Spleen (tissue), 7 donors: ENCODE data around the gene NUP50.

Experiments used
- POLR2A ChIP-seq, 3 donors: fragments of 450-650 bp; IDR thresholded peaks; one replicate each; pipeline ENCODE4 v1.5.1; 2017; ENCODE audit warnings: antibody characterized with exemption in 3 of 3, mild to moderate bottlenecking in 1 of 3
- TF ChIP-seq, protein P1 (sequence below), 11 experiments: fragments of 200-600 bp in 7 of 11; fragments of 450-650 bp in 4 of 11; sonication (generic) in 4 of 11; IDR thresholded peaks in 8 of 11; conservative IDR thresholded peaks in 3 of 11; 1 replicate in 7 of 11; 2 replicates in 4 of 11; pipeline versions ENCODE4 v1.4.0 to v1.8.0; 2016 to 2021; ENCODE audit warnings: antibody characterized with exemption in 11 of 11, inconsistent platforms in 4 of 11, mild to moderate bottlenecking in 1 of 11
- donor health status: DM: no; HTN: no; CAD: no; lungs with moderate emphysema.
- donor health status: DM: no; HTN: no; CAD: no.
- donor health status: DM: no; HTN: no; CAD: no.

DNA sequence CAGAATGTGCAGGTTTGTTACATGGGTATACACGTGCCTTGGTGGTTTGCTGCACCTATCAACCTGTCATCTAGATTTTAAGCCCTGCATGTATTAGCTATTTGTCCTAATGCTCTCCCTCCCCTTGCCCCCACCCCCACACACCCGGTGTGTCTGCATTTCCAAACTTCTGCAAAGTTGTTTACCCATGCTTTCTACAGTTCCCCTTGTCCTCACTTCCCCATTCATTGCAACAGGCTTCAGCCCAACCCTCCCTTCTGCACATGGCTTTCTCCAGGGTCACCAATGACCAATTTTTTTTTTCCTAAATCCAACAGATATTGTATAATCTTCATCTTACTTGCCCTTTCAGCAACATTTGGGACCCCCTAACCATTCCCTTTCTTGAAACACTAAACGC is 32.0 kb upstream of the NUP50 start:
- TF ChIP-seq, protein P1, sequence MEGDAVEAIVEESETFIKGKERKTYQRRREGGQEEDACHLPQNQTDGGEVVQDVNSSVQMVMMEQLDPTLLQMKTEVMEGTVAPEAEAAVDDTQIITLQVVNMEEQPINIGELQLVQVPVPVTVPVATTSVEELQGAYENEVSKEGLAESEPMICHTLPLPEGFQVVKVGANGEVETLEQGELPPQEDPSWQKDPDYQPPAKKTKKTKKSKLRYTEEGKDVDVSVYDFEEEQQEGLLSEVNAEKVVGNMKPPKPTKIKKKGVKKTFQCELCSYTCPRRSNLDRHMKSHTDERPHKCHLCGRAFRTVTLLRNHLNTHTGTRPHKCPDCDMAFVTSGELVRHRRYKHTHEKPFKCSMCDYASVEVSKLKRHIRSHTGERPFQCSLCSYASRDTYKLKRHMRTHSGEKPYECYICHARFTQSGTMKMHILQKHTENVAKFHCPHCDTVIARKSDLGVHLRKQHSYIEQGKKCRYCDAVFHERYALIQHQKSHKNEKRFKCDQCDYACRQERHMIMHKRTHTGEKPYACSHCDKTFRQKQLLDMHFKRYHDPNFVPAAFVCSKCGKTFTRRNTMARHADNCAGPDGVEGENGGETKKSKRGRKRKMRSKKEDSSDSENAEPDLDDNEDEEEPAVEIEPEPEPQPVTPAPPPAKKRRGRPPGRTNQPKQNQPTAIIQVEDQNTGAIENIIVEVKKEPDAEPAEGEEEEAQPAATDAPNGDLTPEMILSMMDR (IDR thresholded peaks at IDR 0.05 in 8 of 11, conservative IDR thresholded peaks at IDR 0.05 in 3 of 11), result no peak
- no peak for TF ChIP-seq POLR2A (IDR thresholded peaks at IDR 0.05)
